ENCODE data around the gene NRIP2. TPM values are rescaled to one million over a fixed set of nuclear protein-coding genes. Genes with fewer than 3 reads are reported as not detected.

NRIP2 gene
- total and polyA plus RNA-seq, 5 donors, result 1.5 to 3.0 (median 2.0) TPM

DNA sequence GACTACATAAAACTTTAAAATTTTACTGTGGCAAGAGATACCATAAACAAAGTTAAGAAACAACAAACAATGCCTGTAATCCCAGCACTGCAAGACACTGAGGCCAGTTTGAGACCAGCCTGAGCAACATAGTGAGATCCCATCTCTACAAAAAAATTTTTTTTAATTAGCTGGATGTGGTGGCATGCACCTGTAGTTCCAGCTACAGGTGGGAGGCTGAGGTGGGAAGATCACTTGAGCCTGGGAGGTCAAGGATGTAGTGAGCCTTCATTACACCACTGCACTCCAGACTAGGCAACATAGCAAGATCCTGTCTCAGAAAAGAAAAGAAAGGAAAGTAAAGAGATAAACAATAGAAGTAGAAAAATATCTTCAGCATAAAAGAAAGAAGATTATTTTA is 25.3 kb upstream of the NRIP2 start:
- ATAC-seq (no peak), DNase-seq (no peak)
- Histone ChIP-seq H3K4me3 (ENCODE audit: low read length) (no peak overlapping the region), H3K9me3 (ENCODE audit: control insufficient read depth, low read length) (no peaks in the 10 kb centered on the region), H3K27me3 (ENCODE audit: control insufficient read depth, insufficient read depth) (no peaks in the 10 kb centered on the region), H3K27ac (ENCODE audit: low read length) (no peak overlapping the region), H3K4me1 (ENCODE audit: control insufficient read depth, insufficient read depth, low read length) (no peaks in the 10 kb centered on the region)
- intact Hi-C loops (cut with DNase I), result no loop called here

DNA sequence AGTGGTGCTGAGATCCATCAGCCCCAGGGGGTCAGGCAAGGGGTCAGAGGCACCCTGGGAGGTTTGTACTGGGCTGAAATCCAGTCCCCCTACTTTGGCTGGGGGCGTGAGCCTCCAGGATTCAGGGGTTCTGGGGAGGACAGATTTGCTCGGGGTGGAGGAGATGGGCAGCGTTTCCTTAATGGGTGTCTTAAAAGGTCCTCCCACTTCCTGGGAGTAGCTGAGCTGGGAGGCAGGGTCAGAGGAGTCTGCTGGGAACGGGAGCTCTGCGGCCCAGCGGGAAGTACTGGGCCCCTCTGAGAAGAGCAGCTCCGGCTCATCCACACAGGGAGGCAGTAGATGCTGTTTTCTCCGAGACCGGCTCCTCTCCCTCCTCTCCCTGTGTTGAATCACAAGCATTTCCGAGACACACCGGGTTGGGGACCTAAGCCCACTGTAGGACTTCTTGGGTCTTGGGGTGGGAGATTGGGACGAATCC is 24.1 kb upstream of the NRIP2 start:
- Histone ChIP-seq H3K4me1 (ENCODE audit: control insufficient read depth, insufficient read depth, low read length) (no peaks in the 10 kb centered on the region), H3K27me3 (ENCODE audit: control insufficient read depth, insufficient read depth) (no peaks in the 10 kb centered on the region), H3K4me3 (ENCODE audit: low read length) (no peak overlapping the region), H3K9me3 (ENCODE audit: control insufficient read depth, low read length) (no peaks in the 10 kb centered on the region), H3K27ac (ENCODE audit: low read length) (no peak overlapping the region)
- ATAC-seq (peak in 1 of 2 donors; percentile 9), DNase-seq (peak in 1 of 3 donors; percentile 52)
- intact Hi-C loops (cut with DNase I), result loop anchor here in 3 of 4 donors (10.0 kb wide), 1 partner anchor 176 kb away; no protein-coding TSS in a partner anchor
- WGBS, result 82% methylated on average over 12 of the region's 12 CpGs

DNA sequence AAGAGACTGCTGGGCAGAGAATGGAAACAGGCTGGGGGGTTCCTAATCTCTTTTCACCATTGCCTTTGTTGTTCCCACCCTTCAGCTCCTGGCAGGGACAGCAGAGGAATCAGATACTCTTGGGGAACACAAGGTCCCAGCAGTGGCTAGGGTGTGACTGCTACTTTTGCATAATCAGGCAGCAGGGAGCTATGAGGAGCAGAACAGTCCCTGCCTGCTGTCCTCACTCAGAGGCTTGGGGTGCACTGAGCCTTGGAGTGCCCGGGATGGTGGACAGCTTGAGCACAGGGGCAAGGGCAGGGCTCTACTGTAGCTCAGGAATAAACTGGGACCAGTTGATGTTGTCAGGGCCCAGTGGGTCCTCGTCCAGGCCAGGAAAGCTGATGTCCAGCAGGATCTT is 23.5 kb upstream of the NRIP2 start:
- ATAC-seq, result peak; percentile 23 to 65
- Histone ChIP-seq H3K4me3 (ENCODE audit: low read length) (no peak overlapping the region), H3K27ac (ENCODE audit: low read length) (peak overlapping the region; percentile 3), H3K9me3 (ENCODE audit: control insufficient read depth, low read length) (no peaks in the 10 kb centered on the region), H3K4me1 (ENCODE audit: control insufficient read depth, insufficient read depth, low read length) (no peaks in the 10 kb centered on the region), H3K27me3 (ENCODE audit: control insufficient read depth, insufficient read depth) (no peaks in the 10 kb centered on the region)
- intact Hi-C loops (cut with DNase I), result loop anchor here in 3 of 4 donors (10.0 kb wide), 1 partner anchor 176 kb away; no protein-coding TSS in a partner anchor
- WGBS, result 73% methylated on average over 2 of the region's 2 CpGs
- DNase-seq, result peak in 1 of 3 donors; percentile 51

DNA sequence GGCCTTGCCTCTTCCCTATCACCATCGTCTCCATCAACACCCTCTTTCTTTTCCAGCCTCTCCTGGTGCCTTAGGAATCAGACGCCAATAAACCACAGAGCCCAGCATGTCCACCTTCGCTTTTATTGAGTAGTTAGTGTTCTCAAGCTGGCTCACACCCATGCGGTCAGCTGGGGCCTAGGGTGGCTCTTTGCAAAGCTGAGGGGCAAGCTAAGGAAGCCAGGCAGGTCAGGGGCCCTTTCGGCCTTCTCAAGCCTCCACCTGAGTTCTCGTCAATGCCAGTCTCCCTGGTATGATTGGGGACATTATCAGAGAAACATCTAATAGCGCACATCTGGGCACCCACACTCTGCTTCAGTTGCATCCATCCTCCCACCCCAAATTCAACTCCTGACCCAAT is 22.7 kb upstream of the NRIP2 start:
- no peak overlapping the region for H3K27ac ChIP-seq (ENCODE audit: low read length)
- DNase-seq, result no peak
- no peaks in the 10 kb centered on the region for H3K27me3 ChIP-seq (ENCODE audit: control insufficient read depth, insufficient read depth)
- no peaks in the 10 kb centered on the region for H3K9me3 ChIP-seq (ENCODE audit: control insufficient read depth, low read length)
- ATAC-seq, result no peak
- H3K4me1 ChIP-seq (ENCODE audit: control insufficient read depth, insufficient read depth, low read length), result no peaks in the 10 kb centered on the region
- intact Hi-C loops (cut with DNase I), result loop anchor here in 3 of 4 donors (10.0 kb wide), 1 partner anchor 177 kb away; no protein-coding TSS in a partner anchor
- 95% methylated on average over 7 of the region's 7 CpGs for WGBS
- no peak overlapping the region for H3K4me3 ChIP-seq (ENCODE audit: low read length)

DNA sequence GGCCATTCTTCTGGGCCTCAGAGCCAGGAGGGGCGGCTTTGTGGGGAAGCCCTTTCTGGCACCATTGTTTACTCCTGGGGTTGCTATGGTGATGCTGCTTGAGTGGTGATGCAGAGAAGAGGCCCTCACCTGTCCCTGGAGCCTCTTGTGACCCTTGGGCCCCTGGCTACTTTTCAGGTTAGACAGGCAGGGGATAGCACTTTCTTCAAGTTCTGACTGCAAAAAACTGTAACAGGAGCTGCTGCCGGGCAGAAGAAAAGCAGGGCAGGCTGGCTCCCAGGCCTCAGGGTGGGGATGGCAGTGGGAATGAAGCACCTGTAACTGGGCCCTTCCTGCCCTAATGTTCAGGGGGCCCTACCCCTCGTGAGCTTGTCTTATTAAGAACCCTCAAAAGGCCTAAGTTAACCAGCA is 22.2 kb upstream of the NRIP2 start, which contains the start of gene TEX52:
Gene TEX52, minus strand, starts transcription at position 19 of the 411 bp plus-strand sequence. Its CDS starts 13 bp downstream, at position 6.
- DNase-seq (no peak), ATAC-seq (no peak)
- no peaks in the 10 kb centered on the region for H3K27me3 ChIP-seq (ENCODE audit: control insufficient read depth, insufficient read depth)
- intact Hi-C loops (cut with DNase I), result loop anchor here in 3 of 4 donors (10.0 kb wide), 1 partner anchor 178 kb away; no protein-coding TSS in a partner anchor
- H3K27ac ChIP-seq (ENCODE audit: low read length), result no peak within 1 kb of the TSS
- no peak within 1 kb of the TSS for H3K4me3 ChIP-seq (ENCODE audit: low read length)
- 87% methylated on average over 3 of the region's 3 CpGs for WGBS
- no peaks in the 10 kb centered on the region for H3K4me1 ChIP-seq (ENCODE audit: control insufficient read depth, insufficient read depth, low read length)
- no peaks in the 10 kb centered on the region for H3K9me3 ChIP-seq (ENCODE audit: control insufficient read depth, low read length)

DNA sequence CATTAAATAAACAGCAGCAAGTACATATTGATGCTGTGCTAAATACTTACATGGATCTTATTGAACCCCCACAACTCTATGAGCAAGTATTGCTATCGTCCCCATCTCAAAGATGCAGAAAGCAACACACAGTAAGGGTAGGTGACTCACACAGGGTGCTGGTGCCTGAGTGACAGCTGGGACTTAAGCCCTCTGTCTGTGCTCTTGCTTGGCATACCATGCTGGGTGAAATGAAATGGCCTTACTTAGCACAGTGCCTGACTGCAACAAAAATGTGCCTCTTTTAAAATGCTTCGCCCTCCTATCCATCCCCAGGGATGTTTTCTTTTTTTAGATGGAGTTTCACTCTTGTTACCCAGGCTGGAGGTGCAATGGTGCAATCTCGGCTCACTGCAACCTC is 21.2 kb upstream of the NRIP2 start:
- WGBS, result 87% methylated on average over 3 of the region's 3 CpGs
- intact Hi-C loops (cut with DNase I), result loop anchor here in 3 of 4 donors (10.0 kb wide), 1 partner anchor 179 kb away; no protein-coding TSS in a partner anchor
- H3K9me3 ChIP-seq (ENCODE audit: control insufficient read depth, low read length), result no peaks in the 10 kb centered on the region
- no peak overlapping the region for H3K27ac ChIP-seq (ENCODE audit: low read length)
- ATAC-seq (no peak), DNase-seq (no peak)
- H3K4me3 ChIP-seq (ENCODE audit: low read length), result no peak overlapping the region
- H3K4me1 ChIP-seq (ENCODE audit: control insufficient read depth, insufficient read depth, low read length), result no peaks in the 10 kb centered on the region
- no peaks in the 10 kb centered on the region for H3K27me3 ChIP-seq (ENCODE audit: control insufficient read depth, insufficient read depth)

DNA sequence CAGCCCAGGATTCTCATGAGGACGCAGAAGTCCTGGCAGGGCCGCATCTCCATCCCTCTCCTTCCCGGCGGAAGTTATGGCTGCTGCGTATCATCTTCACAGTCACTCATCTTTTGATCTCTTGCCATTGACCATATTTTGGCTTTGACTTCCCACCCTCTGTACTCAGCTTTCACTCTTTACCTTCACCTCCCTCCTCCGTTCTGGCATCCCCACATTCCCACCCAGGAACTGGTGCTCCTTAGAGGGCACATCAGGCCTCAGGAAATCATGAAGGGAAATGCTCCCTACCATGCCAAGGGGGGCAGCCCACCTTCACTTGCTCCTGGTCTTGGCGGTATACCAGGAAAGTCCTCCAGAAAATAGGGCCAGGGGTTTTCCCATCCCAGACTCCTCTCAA is 20.7 kb upstream of the NRIP2 start:
- Histone ChIP-seq H3K27me3 (ENCODE audit: control insufficient read depth, insufficient read depth) (no peaks in the 10 kb centered on the region), H3K9me3 (ENCODE audit: control insufficient read depth, low read length) (no peaks in the 10 kb centered on the region), H3K4me3 (ENCODE audit: low read length) (no peak overlapping the region), H3K4me1 (ENCODE audit: control insufficient read depth, insufficient read depth, low read length) (no peaks in the 10 kb centered on the region), H3K27ac (ENCODE audit: low read length) (no peak overlapping the region)
- ATAC-seq (no peak), DNase-seq (no peak)
- intact Hi-C loops (cut with DNase I), result loop anchor here in 3 of 4 donors (10.0 kb wide), 1 partner anchor 179 kb away; no protein-coding TSS in a partner anchor
- WGBS, result 91% methylated on average over 7 of the region's 7 CpGs

DNA sequence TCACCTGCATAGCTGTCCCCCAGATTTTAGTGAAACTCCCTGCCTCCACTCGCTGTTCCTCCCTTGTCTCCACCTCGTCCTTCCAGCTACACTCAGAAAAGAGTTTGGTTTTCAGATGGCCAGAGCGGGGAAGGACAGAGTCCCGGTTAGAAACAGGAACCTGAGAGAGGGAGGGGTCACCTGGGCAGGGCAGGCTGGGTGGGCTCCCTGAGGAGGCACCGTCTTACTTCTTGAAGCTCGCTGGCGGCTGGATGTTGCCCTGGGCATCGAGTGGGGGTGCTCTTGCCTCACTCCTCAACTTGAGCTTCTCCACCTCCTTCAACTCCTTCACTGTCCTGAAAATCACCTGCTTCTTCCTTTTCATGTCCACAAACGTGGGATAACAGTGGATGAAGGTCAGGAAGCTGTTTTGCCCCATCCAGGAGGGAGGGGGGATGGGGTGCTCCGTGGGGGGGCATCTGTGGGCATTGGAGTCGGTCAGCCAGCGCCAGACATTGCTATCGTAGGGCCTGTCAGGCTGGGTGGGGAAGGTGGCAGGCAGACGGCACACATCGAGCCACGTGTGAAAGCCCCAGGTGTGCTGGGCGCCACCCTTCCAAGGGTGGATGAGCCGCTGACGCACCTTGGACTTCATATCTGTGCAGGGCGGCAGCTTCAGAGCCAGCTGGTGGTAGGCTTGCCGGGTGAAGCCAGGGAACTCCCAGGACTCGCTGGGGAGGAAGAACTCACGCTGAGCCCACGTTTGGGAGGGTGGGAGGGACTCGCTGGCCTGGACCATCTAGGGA is 20.0 kb upstream of the NRIP2 start:
- Histone ChIP-seq H3K27me3 (ENCODE audit: control insufficient read depth, insufficient read depth) (no peaks in the 10 kb centered on the region), H3K4me1 (ENCODE audit: control insufficient read depth, insufficient read depth, low read length) (no peaks in the 10 kb centered on the region), H3K4me3 (ENCODE audit: low read length) (no peak overlapping the region), H3K27ac (ENCODE audit: low read length) (no peak overlapping the region), H3K9me3 (ENCODE audit: control insufficient read depth, low read length) (no peaks in the 10 kb centered on the region)
- WGBS, result 91% methylated on average over 25 of the region's 25 CpGs
- ATAC-seq (peak in 1 of 2 donors; percentile 10), DNase-seq (no peak)
- intact Hi-C loops (cut with DNase I), result loop anchor here in 3 of 4 donors (10.0 kb wide), 1 partner anchor 180 kb away; no protein-coding TSS in a partner anchor

DNA sequence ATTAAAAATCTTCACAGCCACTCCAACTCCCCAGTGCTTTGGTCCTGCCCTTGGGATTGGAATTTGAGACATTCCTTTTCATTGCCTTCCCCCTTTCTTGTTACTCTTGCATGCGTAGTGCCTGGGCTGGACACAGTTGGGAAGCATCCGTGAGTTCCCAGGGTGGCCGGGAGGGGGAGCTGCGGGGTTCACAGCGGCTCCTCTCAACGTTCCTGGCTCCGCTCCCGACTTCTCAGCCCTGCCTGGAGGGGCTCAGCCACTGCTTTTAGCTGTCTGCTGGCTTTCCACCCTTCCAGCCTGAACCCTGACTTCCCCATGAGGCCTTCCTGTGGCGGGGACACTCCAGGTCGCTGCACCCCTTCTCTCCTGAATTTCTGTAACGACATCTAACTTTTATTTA is 18.8 kb upstream of the NRIP2 start:
- Histone ChIP-seq H3K4me1 (ENCODE audit: control insufficient read depth, insufficient read depth, low read length) (no peaks in the 10 kb centered on the region), H3K4me3 (ENCODE audit: low read length) (no peak overlapping the region), H3K27me3 (ENCODE audit: control insufficient read depth, insufficient read depth) (no peaks in the 10 kb centered on the region), H3K9me3 (ENCODE audit: control insufficient read depth, low read length) (no peaks in the 10 kb centered on the region), H3K27ac (ENCODE audit: low read length) (no peak overlapping the region)
- ATAC-seq (peak; percentile 74 to 87), DNase-seq (peak; percentile 88 to 96 (median 94))
- intact Hi-C loops (cut with DNase I), result loop anchor here in 3 of 4 donors (10.0 kb wide), 1 partner anchor 181 kb away; no protein-coding TSS in a partner anchor
- 11% methylated on average over 11 of the region's 11 CpGs for WGBS

DNA sequence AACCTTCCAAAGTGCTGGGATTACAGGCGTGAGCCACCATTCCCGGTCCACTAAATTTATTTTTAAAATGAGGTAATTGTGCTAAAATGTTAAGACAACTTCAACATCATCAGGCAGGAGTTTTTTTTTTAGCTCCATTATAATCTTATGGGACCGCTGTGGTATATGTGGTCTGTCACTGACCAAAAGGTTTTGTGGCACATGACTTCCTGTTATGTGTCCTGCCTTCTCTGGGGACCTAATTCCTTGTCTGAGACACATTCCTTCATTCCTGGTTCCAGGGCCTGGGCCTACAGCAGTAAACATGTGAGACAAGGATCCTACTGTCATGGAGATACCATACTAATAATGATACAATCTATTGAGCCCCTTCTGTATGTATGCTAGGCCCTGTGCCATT is 17.1 kb upstream of the NRIP2 start:
- DNase-seq (no peak), ATAC-seq (no peak)
- H3K4me3 ChIP-seq (ENCODE audit: low read length), result no peak overlapping the region
- 92% methylated on average over 3 of the region's 3 CpGs for WGBS
- H3K4me1 ChIP-seq (ENCODE audit: control insufficient read depth, insufficient read depth, low read length), result no peaks in the 10 kb centered on the region
- no peaks in the 10 kb centered on the region for H3K27me3 ChIP-seq (ENCODE audit: control insufficient read depth, insufficient read depth)
- no peak overlapping the region for H3K27ac ChIP-seq (ENCODE audit: low read length)
- H3K9me3 ChIP-seq (ENCODE audit: control insufficient read depth, low read length), result no peaks in the 10 kb centered on the region
- intact Hi-C loops (cut with DNase I), result loop anchor here in 3 of 4 donors (10.0 kb wide), 1 partner anchor 183 kb away; no protein-coding TSS in a partner anchor

DNA sequence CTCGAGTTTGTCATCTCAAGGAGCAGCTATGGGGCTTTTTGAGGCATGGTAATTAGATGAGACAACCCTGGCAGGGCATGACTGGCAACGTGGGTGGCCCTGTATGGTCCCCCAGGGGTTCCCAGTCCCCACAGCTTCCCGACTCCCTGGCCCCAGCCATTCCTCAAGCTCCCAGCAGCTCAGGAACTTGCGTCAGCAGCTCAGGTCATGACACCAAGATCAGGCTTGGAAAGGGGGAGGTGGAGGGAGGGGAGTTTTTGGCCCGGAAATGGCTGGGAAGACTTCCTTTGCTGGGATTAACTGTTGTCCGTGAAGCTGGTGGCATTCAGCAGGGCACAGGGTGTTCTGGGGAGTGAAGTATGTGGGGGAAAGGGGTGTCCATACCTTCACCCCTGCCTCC is 10.4 kb upstream of the NRIP2 start:
- Histone ChIP-seq H3K27me3 (ENCODE audit: control insufficient read depth, insufficient read depth) (no peaks in the 10 kb centered on the region), H3K9me3 (ENCODE audit: control insufficient read depth, low read length) (no peaks in the 10 kb centered on the region), H3K4me3 (ENCODE audit: low read length) (no peak overlapping the region), H3K4me1 (ENCODE audit: control insufficient read depth, insufficient read depth, low read length) (no peaks in the 10 kb centered on the region), H3K27ac (ENCODE audit: low read length) (no peak overlapping the region)
- 27% methylated on average over 6 of the region's 6 CpGs for WGBS
- intact Hi-C loops (cut with DNase I), result no loop called here
- ATAC-seq (peak; percentile 50 to 80), DNase-seq (peak; percentile 48 to 68 (median 68))

All from right cardiac atrium (tissue), 5 donors.